ENCODE results near the gene KCNK16.
"Not testable (repeated sequence)": the region's sequence is repeated elsewhere in the genome, so short reads cannot be mapped to it uniquely, and the experiment has no call there.

KCNK16 gene

DNA sequence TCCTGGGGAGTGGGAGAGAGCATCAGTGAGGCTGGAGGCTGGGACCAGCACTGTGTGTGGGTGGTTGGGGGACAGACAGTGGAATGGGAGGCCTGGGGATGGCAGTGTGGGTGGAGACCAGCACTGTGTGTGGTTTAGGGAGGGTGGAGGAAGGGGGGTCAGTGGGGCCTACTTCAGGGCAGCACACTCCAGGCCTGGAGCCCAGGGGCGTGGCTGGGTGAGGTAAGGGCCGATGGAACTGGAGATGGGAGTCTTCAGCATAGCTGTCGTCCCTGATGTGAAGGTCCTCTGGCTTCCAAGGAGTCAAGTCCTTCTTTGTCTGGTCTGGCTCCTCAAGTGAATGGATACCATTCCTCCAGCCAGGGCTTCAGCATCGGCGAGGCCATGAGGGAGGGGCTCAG is 26.9 kb downstream of the KCNK16 start:
- no peak for DNase-seq (ENCODE audit: low read depth in 2 of 2)

DNA sequence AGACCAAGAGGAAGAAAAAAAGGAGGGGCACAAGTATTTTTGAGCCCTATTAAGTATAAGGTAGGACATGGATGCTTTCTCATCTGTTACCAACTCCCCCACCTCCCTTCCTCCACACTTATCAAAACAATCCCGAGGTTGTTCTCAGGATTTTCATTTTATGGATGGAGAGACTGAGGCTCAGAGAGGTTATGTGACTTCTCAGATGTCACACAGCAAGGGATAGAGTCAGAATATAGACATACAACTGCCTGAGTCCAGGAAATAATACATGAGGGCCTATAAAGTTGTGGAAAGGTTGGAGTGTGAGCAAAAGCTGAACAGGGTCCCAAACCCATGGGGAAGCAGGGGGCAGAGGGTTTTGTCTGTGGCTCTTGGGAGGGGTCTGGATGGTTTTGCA is 27.6 kb downstream of the KCNK16 start:
- no peak for DNase-seq (ENCODE audit: low read depth in 2 of 2)
- TF ChIP-seq, protein P1, sequence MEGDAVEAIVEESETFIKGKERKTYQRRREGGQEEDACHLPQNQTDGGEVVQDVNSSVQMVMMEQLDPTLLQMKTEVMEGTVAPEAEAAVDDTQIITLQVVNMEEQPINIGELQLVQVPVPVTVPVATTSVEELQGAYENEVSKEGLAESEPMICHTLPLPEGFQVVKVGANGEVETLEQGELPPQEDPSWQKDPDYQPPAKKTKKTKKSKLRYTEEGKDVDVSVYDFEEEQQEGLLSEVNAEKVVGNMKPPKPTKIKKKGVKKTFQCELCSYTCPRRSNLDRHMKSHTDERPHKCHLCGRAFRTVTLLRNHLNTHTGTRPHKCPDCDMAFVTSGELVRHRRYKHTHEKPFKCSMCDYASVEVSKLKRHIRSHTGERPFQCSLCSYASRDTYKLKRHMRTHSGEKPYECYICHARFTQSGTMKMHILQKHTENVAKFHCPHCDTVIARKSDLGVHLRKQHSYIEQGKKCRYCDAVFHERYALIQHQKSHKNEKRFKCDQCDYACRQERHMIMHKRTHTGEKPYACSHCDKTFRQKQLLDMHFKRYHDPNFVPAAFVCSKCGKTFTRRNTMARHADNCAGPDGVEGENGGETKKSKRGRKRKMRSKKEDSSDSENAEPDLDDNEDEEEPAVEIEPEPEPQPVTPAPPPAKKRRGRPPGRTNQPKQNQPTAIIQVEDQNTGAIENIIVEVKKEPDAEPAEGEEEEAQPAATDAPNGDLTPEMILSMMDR (IDR thresholded peaks at IDR 0.05; ENCODE audit: low read depth, low read length), result no peak
- no peak overlapping the region for H3K4me3 ChIP-seq (replicated peaks in 1 of 2; ENCODE audit: low read depth in 2 of 2, low read length in 2 of 2)

More for the DNA sequence above, 26.9 kb downstream of the KCNK16 start:
- TF ChIP-seq, protein P1 (IDR thresholded peaks at IDR 0.05; ENCODE audit: low read depth, low read length), result no peak
- no peak overlapping the region for H3K4me3 ChIP-seq (replicated peaks in 1 of 2; ENCODE audit: low read depth in 2 of 2, low read length in 2 of 2)

DNA sequence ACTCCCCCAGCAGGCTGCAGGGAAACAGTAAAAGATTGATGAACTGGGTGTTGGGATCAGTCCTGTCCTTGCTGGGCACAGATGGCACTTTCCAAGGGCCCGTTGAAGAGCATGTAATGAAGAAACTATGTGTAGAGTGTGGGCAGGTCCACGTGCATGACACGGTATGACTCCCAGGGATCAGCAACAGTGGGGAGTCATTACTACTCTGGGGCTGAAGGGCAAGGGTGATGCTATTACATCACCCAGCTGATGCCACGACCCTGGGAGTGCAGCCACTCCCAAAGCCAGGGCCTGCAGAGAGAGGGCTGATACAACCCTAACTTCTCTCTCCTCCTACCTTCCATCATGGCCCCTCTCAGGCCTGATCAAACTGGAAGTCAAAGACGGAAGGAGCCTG is 28.4 kb downstream of the KCNK16 start:
- no peak overlapping the region for H3K4me3 ChIP-seq (replicated peaks in 1 of 2; ENCODE audit: low read depth in 2 of 2, low read length in 2 of 2)
- TF ChIP-seq, protein P1 (IDR thresholded peaks at IDR 0.05; ENCODE audit: low read depth, low read length), result no peak
- no peak for DNase-seq (ENCODE audit: low read depth in 2 of 2)

DNA sequence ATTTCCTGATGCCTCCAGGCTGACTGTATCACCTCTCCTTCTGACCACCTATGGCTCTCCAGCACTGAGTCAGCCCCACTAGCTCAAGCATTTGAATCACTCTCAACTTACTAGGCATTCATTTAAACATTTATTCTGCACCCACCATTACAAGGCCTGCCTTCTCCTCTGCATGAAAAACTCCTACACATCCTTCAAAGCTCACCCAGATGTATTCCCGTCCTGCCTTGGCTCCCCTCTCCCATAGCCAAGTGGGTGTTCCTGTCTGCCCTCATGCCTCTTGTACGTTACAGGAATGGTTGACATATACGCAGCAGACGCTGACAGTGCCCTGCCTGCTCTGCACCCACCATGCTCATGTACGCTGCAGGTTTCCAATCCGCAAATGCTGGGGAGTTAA is 29.9 kb downstream of the KCNK16 start:
- TF ChIP-seq, protein P1 (IDR thresholded peaks at IDR 0.05; ENCODE audit: low read depth, low read length), result no peak
- DNase-seq (ENCODE audit: low read depth in 2 of 2), result no peak
- no peak overlapping the region for H3K4me3 ChIP-seq (replicated peaks in 1 of 2; ENCODE audit: low read depth in 2 of 2, low read length in 2 of 2)

DNA sequence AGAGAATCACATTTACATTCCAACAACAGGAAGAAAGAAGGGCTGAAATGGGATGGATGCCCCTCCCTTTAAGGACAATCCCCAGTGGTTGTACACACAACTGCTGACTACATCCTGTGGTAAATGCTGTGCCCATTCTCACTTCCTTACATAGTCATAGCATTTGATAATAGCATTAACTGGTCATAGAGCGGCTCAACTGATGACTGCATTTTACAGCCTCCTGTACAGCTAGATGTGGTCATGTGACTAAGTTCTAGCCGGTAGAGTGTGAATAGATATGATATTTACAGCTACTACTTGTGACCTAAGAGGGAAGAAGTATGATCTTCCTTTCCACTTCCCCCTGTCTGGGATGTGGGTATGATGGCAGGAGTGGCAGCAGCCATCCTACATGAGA is 33.0 kb downstream of the KCNK16 start:
- H3K4me3 ChIP-seq (replicated peaks in 1 of 2; ENCODE audit: low read depth in 2 of 2, low read length in 2 of 2), result no peak overlapping the region
- no peak for DNase-seq (ENCODE audit: low read depth in 2 of 2)
- TF ChIP-seq, protein P1 (IDR thresholded peaks at IDR 0.05; ENCODE audit: low read depth, low read length), result no peak

DNA sequence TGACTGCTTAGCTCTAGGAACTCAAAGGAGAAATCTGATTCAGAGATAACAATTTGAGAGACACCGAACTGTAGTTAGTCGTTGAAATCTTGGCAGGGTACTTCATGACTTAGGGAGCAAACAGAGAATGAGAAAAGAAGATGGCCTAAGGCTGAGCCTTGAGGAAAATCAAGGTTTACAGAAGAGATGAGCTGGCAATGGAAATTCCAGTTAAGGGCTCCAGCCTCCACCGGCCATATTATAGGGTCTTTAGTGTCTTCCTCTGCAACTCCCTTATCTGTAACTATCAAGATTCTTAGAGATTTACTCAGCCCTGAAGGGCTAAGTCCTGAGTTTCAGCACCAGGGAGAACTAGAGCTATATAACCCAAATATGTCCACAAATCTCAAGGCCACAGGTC is 34.9 kb downstream of the KCNK16 start:
- DNase-seq (ENCODE audit: low read depth in 2 of 2), result no peak
- TF ChIP-seq, protein P1 (IDR thresholded peaks at IDR 0.05; ENCODE audit: low read depth, low read length), result no peak
- no peak overlapping the region for H3K4me3 ChIP-seq (replicated peaks in 1 of 2; ENCODE audit: low read depth in 2 of 2, low read length in 2 of 2)

DNA sequence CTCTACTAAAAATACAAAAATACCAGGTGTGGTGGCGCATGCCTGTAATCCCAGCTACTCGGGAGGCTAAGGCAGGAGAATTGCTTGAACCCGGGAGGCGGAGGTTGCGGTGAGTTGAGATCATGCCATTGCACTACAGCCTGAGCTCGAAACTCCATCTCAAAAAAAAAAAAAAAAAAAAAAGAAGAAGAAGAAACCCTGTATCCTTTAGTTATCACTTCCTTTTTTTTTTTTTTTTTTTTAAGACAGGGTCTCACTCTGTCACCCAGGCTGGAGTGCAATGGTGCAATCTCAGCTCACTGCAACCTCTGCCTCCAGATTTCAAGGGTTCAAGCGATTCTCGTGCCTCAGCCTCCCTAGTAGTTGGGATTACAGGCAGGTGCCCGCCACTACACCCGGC is 35.9 kb downstream of the KCNK16 start:
- not testable (repeated sequence) for DNase-seq (ENCODE audit: low read depth in 2 of 2)

More for the DNA sequence above, 35.9 kb downstream of the KCNK16 start:
- H3K4me3 ChIP-seq (replicated peaks in 1 of 2; ENCODE audit: low read depth in 2 of 2, low read length in 2 of 2), result not testable (repeated sequence)
